Bronchial epithelial cell (primary cell): ENCODE data around the gene RILPL2. TPM values are rescaled to one million over a fixed set of nuclear protein-coding genes. Genes with fewer than 3 reads are reported as not detected.
"Not testable (repeated sequence)": the region's sequence is repeated elsewhere in the genome, so short reads cannot be mapped to it uniquely, and the experiment has no call there.

Experiments used
- DNase-seq: peaks from one replicate; pipeline ENCODE4 v3.0.0-alpha.2; 2010; ENCODE audit warnings: low read depth
- FAIRE-seq: peaks from 2 replicates; lab custom pipeline; 2011; peaks lifted over from hg19 to GRCh38; lab: Jason Lieb, UNC
- H3K27me3 ChIP-seq: 2 replicates; pipeline ENCODE4 v1.5.1; 2011; ENCODE audit warnings: low read length; ENCODE audit not compliant: control insufficient read depth, insufficient read depth
- H3K36me3 ChIP-seq: 2 replicates; pipeline ENCODE4 v1.5.1; 2011; ENCODE audit warnings: low read length; ENCODE audit not compliant: control insufficient read depth, insufficient read depth
- H3K4me3 ChIP-seq: 2 replicates; pipeline ENCODE4 v1.5.1; 2011; ENCODE audit warnings: mild to moderate bottlenecking, low read depth, low read length, control low read depth
- CTCF ChIP-seq: IDR thresholded peaks from 2 replicates; pipeline ENCODE4 v1.5.1; 2011; ENCODE audit warnings: mild to moderate bottlenecking, moderate library complexity, low read length, control low read depth, inconsistent platforms; ENCODE audit not compliant: insufficient read depth, severe bottlenecking
- total RNA-seq: library from RNA; depleted of rRNA; stranded (reverse); fragments of >200 nt; gene quantifications from 2 replicates; pipeline ENCODE4 v1.2.1, GENCODE V29; 2014

RILPL2 gene
- total RNA-seq, 1 donor from 2014 or later, result 3.9 TPM

DNA sequence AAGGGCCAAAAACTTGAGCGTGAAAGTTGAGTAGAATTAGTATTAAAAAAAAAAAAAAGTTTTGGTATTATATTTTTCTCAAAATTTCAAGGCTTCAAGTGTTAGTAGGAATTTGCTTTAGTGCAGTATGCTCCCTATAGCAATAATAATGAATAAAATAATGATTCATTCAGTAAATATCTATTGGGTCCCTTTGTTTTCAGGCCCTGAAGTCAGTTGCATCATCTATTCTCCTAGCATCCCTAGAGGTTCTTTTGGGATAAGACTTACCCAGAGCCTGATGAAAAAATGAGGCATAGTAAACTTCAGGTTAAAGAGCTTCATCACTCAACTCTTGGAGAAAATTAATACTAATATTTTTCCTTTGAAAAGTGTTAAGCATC, 51.5 kb downstream of the RILPL2 start:
- Histone ChIP-seq H3K36me3 (no peaks in the 10 kb centered on the region), H3K4me3 (peak overlapping the region; percentile 73), H3K27me3 (no peaks in the 10 kb centered on the region)
- DNase-seq (peak; percentile 81), FAIRE-seq (no peak)
- TF ChIP-seq CTCF, result no peak

DNA sequence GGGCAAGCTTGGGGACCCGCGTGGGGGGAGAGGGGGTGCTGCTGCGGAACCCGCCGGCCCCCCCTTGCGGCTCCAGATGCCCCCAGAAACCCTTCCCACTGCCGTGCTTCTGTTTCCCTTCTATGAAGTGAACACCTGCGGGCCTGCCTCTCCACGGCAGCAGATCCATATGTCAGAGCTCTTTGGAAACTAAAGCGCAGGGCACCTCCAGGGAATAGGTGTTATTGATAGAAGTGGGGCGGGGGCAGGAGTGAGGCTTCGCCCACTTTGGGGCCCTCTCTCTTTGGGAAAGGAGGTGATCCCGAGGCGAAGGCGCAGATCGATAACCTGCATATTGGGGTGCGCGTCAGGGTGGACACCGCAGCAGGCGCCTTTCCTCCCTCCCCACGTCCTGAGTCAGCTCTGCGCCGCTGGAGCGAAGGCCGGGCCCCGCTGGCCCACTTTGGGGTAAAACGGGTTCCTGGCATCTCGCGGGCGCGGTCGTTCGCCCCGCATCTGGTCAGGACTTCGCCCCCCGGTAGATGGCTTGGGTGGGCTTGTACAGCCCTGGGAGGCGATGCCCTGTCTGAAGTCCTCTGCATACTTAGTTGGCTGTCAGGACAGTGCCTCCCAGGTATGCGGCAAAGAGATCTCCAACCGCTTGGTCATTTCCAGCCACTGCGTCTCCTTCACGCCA, 52.0 kb downstream of the RILPL2 start:
- TF ChIP-seq CTCF, result no peak
- Histone ChIP-seq H3K4me3 (peak overlapping the region; percentile 73), H3K27me3 (no peaks in the 10 kb centered on the region), H3K36me3 (no peaks in the 10 kb centered on the region)
- FAIRE-seq (no peak), DNase-seq (no peak)

DNA sequence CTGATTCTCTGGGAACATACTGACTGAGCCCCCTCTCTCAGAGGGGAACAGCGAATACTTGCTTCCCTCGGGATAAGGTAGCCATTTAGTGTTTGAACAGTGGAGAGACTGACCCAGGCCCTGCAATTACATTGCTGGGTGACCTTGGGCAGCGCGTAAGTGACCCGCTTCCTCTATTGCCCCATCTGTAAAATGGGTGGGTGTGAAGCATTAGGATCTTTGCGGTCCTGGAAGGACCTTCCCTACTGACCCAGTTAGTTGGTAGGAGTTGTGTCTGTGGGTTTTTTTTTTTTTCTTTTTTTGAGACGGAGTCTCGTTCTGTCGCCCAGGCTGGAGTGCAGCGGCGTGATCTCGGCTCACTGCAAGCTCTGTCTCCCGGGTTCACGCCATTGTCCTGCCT, 53.8 kb downstream of the RILPL2 start:
- DNase-seq (no peak), FAIRE-seq (no peak)
- TF ChIP-seq CTCF, result no peak
- Histone ChIP-seq H3K36me3 (no peaks in the 10 kb centered on the region), H3K27me3 (no peaks in the 10 kb centered on the region), H3K4me3 (no peak overlapping the region)

DNA sequence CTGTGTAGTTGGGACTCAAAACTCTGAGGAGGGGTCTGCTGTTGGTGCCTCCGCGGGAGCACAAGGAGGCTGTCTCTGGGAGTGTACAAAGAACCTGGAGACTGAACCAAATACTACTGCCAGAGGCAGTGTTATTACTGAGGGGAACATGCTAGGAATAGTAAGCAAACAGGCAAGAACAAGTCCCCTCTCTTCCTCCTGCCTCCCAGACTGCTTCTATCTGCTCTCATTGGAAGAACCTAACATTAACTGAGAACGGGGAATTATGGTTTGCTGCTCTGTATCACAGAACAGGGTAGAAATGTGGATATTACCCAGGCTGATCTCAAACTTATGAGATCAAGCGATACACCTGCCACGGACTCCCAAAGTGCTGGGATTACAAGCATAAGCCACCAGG, 57.1 kb downstream of the RILPL2 start:
- DNase-seq (peak; percentile 46), FAIRE-seq (no peak)
- TF ChIP-seq CTCF, result no peak

GRCh38 chr12:123372415-123372814, 64.1 kb downstream of the RILPL2 start:
- FAIRE-seq, H3K4me3 ChIP-seq, H3K27me3 ChIP-seq, DNase-seq, H3K36me3 ChIP-seq: not testable (repeated sequence)

More for the DNA sequence above, 57.1 kb downstream of the RILPL2 start:
- no peaks in the 10 kb centered on the region for H3K36me3 ChIP-seq
- H3K27me3 ChIP-seq, result no peaks in the 10 kb centered on the region
- H3K4me3 ChIP-seq, result no peak overlapping the region

DNA sequence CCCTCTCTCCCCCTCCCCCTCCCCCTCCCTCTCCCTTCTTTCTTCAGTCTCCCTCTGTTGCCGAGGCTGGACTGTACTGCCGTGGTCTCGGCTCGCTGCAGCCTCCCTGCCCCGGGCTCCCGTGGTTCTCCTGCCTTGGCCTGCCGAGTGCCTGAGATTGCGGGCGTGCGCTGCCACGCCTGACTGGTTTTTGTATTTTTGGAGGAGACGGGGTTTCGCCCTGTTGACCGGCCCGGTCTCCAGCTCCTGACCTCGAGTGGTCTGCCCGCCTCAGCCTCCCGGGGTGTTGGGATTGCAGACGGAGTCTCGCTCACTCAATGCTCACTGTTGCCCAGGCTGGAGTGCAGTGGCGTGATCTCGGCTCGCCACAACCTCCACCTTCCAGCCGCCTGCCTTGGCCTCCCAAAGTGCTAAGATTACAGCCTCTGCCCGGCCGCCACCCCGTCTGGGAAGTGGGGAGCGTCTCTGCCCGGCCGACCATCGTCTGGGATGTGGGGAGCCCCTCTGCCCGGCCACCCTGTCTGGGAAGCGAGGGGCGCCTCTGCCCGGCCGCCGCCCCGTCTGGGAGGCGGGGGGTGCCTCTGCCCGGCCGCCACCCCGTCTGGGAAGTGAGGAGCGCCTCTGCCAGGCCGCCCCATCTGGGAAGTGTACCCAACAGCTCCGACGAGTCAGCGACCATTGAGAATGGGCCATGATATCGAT, 64.7 kb downstream of the RILPL2 start:
- H3K27me3 ChIP-seq, H3K36me3 ChIP-seq, DNase-seq, H3K4me3 ChIP-seq, FAIRE-seq: not testable (repeated sequence)
